Body of pancreas (tissue), 4 donors: ENCODE measurements around the gene RAD51B.

Experiments
- POLR2A ChIP-seq, 3 donors: fragments of 450-650 bp; IDR thresholded peaks; one replicate each; pipeline ENCODE4 v1.6.1; 2016; ENCODE audit warnings: antibody characterized with exemption in 3 of 3, mild to moderate bottlenecking in 2 of 3
- TF ChIP-seq, protein P1 (sequence below), 7 experiments: fragments of 450-650 bp in 4 of 7; fragments of 200-600 bp in 3 of 7; sonication (generic) in 3 of 7; IDR thresholded peaks; one replicate each; pipeline ENCODE4 v1.5.1; 2016 to 2019; ENCODE audit warnings: antibody characterized with exemption in 7 of 7

DNA sequence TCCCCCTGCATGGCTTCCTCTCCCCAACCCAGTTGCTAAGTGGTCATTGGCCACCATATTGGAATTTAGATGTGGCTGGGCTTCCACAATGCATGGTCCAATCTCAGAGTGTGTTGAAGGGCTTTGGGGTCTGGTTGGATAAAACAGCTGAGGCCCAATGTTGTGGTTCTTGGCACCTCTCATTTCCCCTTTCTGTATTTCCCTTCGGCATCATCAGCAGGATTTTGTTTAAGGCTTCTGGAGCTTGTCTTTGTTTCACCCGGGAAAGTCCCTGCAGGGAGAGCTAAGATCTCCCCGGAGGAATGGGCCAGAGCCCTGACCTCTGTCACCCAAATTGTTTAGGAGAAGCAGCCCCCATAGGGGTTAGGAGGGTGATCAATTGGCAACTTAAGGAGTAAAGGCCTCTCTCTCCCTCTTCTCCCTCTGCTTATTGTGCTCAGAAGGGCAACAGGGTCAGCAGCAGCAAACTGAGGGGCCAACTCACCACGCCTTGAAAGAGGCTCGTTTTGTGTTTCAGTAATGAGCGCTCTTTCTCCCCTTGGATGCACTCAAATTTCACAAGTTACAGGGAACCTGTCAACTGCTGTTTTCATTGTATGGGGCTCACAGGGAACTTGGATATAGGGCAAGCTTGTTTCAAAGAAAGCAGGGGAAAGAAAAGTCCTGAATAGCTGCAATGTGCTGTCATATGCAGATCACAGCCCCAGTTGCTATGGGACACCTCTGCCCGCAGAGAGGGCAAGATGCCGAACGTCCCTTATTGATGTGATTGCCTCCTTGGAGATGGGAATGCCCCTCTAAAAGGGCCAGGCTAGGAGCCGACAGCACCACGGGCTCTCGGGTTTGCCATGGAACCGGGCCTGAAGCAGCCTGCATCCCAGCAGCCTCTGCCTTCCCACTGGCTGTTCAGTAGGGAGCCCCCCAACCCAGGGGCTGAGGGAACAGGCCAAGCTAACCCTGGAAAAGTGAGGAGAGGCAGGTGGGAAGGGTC, 749.6 kb downstream of the RAD51B start:
- TF ChIP-seq, protein P1, sequence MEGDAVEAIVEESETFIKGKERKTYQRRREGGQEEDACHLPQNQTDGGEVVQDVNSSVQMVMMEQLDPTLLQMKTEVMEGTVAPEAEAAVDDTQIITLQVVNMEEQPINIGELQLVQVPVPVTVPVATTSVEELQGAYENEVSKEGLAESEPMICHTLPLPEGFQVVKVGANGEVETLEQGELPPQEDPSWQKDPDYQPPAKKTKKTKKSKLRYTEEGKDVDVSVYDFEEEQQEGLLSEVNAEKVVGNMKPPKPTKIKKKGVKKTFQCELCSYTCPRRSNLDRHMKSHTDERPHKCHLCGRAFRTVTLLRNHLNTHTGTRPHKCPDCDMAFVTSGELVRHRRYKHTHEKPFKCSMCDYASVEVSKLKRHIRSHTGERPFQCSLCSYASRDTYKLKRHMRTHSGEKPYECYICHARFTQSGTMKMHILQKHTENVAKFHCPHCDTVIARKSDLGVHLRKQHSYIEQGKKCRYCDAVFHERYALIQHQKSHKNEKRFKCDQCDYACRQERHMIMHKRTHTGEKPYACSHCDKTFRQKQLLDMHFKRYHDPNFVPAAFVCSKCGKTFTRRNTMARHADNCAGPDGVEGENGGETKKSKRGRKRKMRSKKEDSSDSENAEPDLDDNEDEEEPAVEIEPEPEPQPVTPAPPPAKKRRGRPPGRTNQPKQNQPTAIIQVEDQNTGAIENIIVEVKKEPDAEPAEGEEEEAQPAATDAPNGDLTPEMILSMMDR (IDR thresholded peaks at IDR 0.05) = no peak
- TF ChIP-seq POLR2A (IDR thresholded peaks at IDR 0.05) = no peak
